GM21390 (cell line): Measurements from ENCODE around the gene FXN.
"Not testable (repeated sequence)": the region's sequence is repeated elsewhere in the genome, so short reads cannot be mapped to it uniquely, and the experiment has no call there.

ENCODE experiments used
- ATAC-seq: cut with Tn5 transposase; IDR thresholded peaks from one replicate; pipeline ENCODE4 v1.9.1; 2021; ENCODE audit not compliant: unreplicated experiment

Gene FXN

GRCh38 chr9:69023650-69024049, 11.9 kb upstream of the FXN start:
- ATAC-seq, result no peak

GRCh38 chr9:69027355-69028097, 8.0 kb upstream of the FXN start:
- peak; percentile 83 for ATAC-seq

GRCh38 chr9:69028754-69029153, 6.8 kb upstream of the FXN start:
- no peak for ATAC-seq

- no peak for ATAC-seq
Measured at GRCh38 chr9:69029535-69029934, 6.0 kb upstream of the FXN start.

GRCh38 chr9:69030851-69031645, 4.5 kb upstream of the FXN start:
- ATAC-seq, result no peak

- no peak for ATAC-seq
Measured at GRCh38 chr9:69034071-69034470, 1.5 kb upstream of the FXN start.

DNA sequence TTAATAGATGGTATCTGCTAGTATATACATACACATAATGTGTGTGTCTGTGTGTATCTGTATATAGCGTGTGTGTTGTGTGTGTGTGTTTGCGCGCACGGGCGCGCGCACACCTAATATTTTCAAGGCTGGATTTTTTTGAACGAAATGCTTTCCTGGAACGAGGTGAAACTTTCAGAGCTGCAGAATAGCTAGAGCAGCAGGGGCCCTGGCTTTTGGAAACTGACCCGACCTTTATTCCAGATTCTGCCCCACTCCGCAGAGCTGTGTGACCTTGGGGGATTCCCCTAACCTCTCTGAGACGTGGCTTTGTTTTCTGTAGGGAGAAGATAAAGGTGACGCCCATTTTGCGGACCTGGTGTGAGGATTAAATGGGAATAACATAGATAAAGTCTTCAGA, 757 bp downstream of the FXN start:
- peak; percentile 29 for ATAC-seq

- no peak for ATAC-seq
Measured at GRCh38 chr9:69036799-69037198, 1.2 kb downstream of the FXN start.

DNA sequence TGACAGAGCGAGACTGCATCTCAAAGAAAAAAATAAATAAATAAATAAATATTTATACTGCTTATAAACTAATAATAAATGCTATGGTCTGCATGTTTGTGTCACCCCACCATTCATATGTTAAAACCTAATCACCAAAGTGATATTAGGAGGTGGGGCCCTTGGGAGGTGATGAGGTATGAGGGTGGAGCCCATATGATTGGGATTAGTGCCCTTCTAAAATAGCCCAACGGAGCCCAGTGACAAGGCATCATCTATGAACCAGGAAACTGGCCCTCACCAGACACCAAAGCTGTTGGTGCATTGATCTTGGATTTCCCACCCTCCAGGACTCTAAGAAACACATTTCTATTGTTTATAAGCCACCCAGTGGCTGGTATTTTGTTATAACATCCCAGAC, 5.1 kb downstream of the FXN start:
- ATAC-seq, result no peak

- no peak for ATAC-seq
Measured at GRCh38 chr9:69044240-69045219, 9.0 kb downstream of the FXN start.

GRCh38 chr9:69045821-69046220, 10.3 kb downstream of the FXN start:
- ATAC-seq, result no peak

DNA sequence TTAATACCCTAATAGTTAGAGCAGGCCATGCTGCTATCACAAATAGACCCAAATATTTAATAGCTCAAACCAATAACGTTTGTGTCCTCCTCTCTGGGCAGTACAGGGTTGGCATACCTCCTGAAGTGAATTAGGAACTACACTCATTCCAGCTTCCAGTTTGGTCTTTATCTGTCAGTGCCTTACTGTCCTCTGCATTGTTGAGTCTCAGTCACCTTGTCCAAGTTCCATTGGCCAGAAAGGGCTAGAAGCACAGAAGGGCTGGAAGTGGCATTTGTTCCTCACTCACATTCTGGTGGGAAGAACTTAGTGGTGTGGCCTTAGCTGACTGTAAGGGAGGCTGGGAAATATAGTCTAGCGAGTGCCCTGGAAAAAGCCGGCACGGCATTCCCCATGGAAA, 11.2 kb downstream of the FXN start:
- no peak for ATAC-seq

GRCh38 chr9:69047371-69047770, 11.8 kb downstream of the FXN start:
- ATAC-seq, result no peak

- no peak for ATAC-seq
Measured at GRCh38 chr9:69049094-69049493, 13.5 kb downstream of the FXN start.

- not testable (repeated sequence) for ATAC-seq
Measured at GRCh38 chr9:69050936-69051335, 15.4 kb downstream of the FXN start.

DNA sequence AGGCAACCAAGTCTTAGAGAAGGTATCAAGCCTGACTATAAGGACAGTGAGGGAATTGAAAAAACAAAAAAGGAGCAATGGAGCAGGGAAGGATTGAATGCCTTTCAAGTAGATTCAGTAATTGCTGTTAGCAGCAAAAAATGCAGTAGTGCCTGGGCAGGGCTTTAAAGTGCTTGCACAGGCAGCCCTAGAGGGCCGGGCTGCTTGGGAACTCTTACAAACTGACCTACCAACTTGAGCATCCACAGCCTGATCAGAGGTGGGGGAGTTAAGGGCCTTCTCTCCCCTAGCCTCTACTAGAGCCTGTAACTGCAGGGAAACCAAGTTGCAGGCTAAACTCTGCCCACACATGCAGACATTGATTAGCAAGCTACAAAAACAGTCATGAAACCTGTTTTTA, 19.4 kb downstream of the FXN start:
- no peak for ATAC-seq

GRCh38 chr9:69056191-69056815, 20.8 kb downstream of the FXN start:
- no peak for ATAC-seq

GRCh38 chr9:69058101-69058500, 22.5 kb downstream of the FXN start:
- no peak for ATAC-seq

GRCh38 chr9:69060766-69061165, 25.2 kb downstream of the FXN start:
- no peak for ATAC-seq

GRCh38 chr9:69062195-69062594, 26.6 kb downstream of the FXN start:
- ATAC-seq, result no peak

DNA sequence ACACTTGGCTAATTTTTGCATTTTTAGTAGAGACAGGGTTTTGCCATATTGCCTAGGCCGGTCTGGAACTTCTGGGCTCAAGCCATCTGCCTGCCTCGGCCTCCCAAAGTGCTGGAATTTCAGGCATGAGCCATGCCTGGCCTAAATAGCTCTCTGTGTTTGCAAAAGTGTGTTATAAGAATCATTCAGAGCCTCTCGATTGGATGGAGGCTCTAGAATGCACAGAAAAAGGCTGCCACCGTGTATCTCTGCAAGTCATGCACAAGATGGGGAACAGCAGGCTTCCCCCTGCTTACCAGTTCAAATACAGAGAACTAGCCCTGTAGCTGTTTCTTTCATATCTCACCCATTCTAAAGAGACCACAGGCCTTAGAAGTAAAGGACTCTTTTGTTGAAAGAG, 28.3 kb downstream of the FXN start:
- no peak for ATAC-seq
